Lower lobe of right lung (tissue), 2 donors: Measurements from ENCODE around the gene USP37. TPM values are rescaled to one million over a fixed set of nuclear protein-coding genes. Genes with fewer than 3 reads are reported as not detected.
A peak's percentile ranks its signal among the peaks of the same experiment; 100 is the strongest.

Experiments used
- ATAC-seq, 2 donors: fragments of 200-7000 bp; cut with Tn5 transposase; one replicate each; pipeline ENCODE4 v1.9.1; 2020 to 2022; ENCODE audit warnings: mild to moderate bottlenecking in 2 of 2, moderate library complexity in 2 of 2
- DNase-seq: peaks from one replicate; pipeline ENCODE4 v3.0.0-alpha.2; 2020
- H3K27ac ChIP-seq: fragments of 200-600 bp; one replicate; pipeline ENCODE4 v1.8.0; 2022
- H3K27me3 ChIP-seq: fragments of 200-600 bp; one replicate; pipeline ENCODE4 v1.8.0; 2022; ENCODE audit warnings: low read depth
- H3K36me3 ChIP-seq: fragments of 200-600 bp; one replicate; pipeline ENCODE4 v1.8.0; 2022; ENCODE audit warnings: mild to moderate bottlenecking
- H3K4me1 ChIP-seq: fragments of 200-600 bp; one replicate; pipeline ENCODE4 v1.8.0; 2022
- H3K4me3 ChIP-seq: fragments of 200-600 bp; one replicate; pipeline ENCODE4 v1.8.0; 2022; ENCODE audit warnings: mild to moderate bottlenecking
- H3K9me3 ChIP-seq: fragments of 200-600 bp; one replicate; pipeline ENCODE4 v1.8.0; 2022
- intact Hi-C: fragments of 100-400 bp; cut with DNase I; formaldehyde crosslinking; loops from one replicate; pipeline ENCODE4 v1.11.0; 2022
- total RNA-seq: library from RNA; stranded (reverse); fragmentation: NEBNext Ultra II Directional; extraction: Animal tissue kit (Norgen Biotek cat#: 25700); gene quantifications from one replicate; pipeline ENCODE4 v1.2.1, GENCODE V29; 2021
- TF ChIP-seq, protein P1 (sequence below): fragments of 200-600 bp; IDR thresholded peaks from one replicate; pipeline ENCODE4 v1.8.0; 2022; ENCODE audit warnings: antibody characterized with exemption, mild to moderate bottlenecking
- donor health status: DM: no; HTN: yes; CAD: no; lungs with severe emphysema.

Gene USP37
- total RNA-seq, 1 donor from 2014 or later = 13.2 TPM

DNA sequence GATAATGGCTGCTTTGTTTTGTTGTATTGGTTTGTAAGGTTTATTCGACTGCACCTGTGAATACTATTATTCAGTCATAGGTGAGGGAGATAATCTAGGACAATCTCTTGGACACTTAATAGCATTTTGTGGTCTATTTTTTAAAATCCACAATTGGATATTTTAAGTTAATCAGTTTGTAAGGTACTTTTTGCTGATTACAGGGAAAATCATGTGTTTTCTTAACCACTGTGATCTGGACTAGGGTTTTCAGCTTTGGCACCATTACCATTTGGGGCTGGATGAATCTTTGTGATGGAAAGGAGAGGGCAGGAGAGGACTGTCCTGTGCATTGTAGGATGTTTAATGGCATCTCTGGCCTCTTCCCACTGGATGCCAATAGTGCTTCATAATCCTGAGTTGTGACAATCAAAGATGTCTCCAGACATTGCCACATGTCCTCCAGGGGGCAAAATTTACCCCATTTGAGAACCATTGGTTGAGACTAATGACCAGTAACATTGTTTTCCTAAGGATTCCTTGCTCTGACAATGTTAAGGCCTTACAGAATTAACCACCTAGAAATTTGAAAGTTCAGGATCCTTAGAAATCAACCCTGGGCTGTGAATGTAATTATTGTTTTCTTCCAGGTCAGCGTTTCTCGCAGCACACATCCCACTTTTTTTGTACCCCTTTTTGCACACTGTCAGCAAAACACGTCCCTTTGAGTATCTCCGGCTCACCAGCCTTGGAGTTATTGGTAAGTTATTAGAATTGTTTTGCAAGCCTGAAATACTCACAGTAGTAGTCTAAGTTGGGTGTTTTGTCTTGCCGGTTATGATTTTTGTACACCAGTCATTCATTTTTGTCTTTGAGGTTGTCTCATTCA is 16.1 kb upstream of the USP37 start:
- ATAC-seq (no peak), DNase-seq (no peak)
- Histone ChIP-seq H3K9me3 (no peaks in the 10 kb centered on the region), H3K27ac (no peak overlapping the region), H3K4me1 (no peaks in the 10 kb centered on the region), H3K36me3 (peaks cover 85% of the 10 kb centered on the region), H3K4me3 (no peak overlapping the region), H3K27me3 (no peaks in the 10 kb centered on the region)
- intact Hi-C loops = no loop called here
- TF ChIP-seq, protein P1, sequence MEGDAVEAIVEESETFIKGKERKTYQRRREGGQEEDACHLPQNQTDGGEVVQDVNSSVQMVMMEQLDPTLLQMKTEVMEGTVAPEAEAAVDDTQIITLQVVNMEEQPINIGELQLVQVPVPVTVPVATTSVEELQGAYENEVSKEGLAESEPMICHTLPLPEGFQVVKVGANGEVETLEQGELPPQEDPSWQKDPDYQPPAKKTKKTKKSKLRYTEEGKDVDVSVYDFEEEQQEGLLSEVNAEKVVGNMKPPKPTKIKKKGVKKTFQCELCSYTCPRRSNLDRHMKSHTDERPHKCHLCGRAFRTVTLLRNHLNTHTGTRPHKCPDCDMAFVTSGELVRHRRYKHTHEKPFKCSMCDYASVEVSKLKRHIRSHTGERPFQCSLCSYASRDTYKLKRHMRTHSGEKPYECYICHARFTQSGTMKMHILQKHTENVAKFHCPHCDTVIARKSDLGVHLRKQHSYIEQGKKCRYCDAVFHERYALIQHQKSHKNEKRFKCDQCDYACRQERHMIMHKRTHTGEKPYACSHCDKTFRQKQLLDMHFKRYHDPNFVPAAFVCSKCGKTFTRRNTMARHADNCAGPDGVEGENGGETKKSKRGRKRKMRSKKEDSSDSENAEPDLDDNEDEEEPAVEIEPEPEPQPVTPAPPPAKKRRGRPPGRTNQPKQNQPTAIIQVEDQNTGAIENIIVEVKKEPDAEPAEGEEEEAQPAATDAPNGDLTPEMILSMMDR = no peak

DNA sequence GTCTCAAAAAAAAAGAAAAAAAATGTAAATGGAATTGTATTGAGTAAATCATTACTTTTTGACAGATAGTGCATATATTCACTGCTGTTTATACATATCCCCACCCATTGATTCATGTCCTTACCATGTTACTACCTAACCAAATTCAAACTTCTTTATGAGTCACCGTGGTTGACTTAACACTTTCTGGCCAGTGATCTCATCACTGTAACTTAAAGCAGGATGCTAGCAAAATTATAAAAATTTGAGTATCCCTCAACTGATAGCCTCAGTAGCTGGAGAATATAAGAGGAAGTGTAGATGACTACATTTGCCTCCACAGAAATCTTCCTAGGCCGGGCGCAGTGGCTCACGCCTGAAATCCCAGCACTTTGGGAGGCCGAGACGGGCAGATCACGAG is 13.9 kb upstream of the USP37 start:
- H3K27ac ChIP-seq = no peak overlapping the region
- H3K36me3 ChIP-seq = peaks cover 67% of the 10 kb centered on the region
- no peaks in the 10 kb centered on the region for H3K4me1 ChIP-seq
- no peak for DNase-seq
- H3K9me3 ChIP-seq = no peaks in the 10 kb centered on the region
- TF ChIP-seq, protein P1 = no peak
- no peak for ATAC-seq
- intact Hi-C loops = no loop called here
- no peak overlapping the region for H3K4me3 ChIP-seq
- H3K27me3 ChIP-seq = no peaks in the 10 kb centered on the region

DNA sequence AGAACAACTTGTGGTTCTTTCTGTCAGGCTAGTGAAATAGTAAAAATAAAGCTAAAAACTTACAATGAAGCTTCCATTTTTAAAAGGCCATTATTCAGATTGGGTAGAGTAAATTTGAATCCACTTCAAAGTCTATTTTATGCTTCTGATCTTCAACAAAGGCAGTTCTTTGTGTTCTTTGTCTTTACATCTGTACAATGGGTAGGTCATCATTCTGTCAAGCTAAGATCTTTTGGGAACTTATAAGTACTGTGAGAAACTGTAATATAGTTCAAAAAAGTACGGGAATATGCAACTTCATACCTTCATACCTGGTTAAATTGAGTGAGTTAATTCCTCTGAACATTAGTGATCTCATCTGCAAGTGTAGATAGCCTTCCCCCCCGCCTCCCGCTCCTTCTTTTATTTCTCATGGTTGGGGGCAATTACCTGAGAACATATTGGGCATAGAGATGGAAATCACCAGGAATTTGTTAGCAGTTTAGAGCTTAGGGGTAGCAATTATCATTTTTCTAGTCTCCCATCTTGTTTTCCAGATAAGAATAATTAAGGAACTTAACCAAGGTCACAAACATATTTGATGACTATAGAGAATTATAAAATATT is 10.2 kb upstream of the USP37 start:
- peaks cover 54% of the 10 kb centered on the region for H3K36me3 ChIP-seq
- TF ChIP-seq, protein P1 = no peak
- no peaks in the 10 kb centered on the region for H3K9me3 ChIP-seq
- no peak overlapping the region for H3K4me3 ChIP-seq
- intact Hi-C loops = no loop called here
- no peaks in the 10 kb centered on the region for H3K4me1 ChIP-seq
- no peak for DNase-seq
- H3K27me3 ChIP-seq = no peaks in the 10 kb centered on the region
- no peak overlapping the region for H3K27ac ChIP-seq
- ATAC-seq = no peak

DNA sequence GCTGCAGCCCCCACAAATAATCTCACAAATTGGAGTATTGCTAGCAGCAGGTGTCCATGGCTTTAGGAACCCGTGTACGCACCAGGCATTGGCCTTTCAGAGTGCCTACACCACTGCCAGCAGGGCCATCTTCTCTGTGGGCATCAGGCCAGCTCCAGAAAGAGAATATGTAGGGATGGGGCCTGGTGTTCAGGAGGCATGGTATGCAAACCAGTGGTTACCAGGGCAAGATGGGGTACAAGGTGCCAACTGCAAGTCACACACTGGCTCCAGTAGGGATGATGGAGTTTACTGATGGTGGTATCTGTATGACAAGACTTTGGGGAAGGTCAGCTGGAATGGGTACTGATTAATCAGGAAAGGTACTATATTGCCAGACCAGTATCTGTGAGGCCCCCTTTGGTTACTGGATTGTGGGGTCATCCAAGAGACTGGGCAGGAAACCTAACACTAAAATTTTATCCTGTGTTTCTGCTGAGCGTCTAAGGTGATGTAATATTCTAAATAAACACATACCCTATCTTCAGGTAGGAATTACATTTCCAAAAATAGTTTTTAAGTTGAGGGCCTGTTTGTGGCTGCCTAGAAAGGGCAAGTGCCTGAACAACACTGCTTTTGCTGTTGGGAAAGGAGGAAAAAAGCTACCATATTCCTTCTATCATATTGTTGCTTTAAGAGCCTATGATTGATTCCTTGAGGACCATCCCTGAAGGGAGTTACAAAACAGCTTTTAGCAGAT is 9.5 kb upstream of the USP37 start:
- Histone ChIP-seq H3K27ac (no peak overlapping the region), H3K4me1 (no peaks in the 10 kb centered on the region), H3K36me3 (peaks cover 54% of the 10 kb centered on the region), H3K9me3 (no peaks in the 10 kb centered on the region), H3K27me3 (no peaks in the 10 kb centered on the region), H3K4me3 (no peak overlapping the region)
- ATAC-seq (peak in 1 of 2 donors; percentile 39), DNase-seq (no peak)
- intact Hi-C loops = no loop called here
- TF ChIP-seq, protein P1 = no peak

DNA sequence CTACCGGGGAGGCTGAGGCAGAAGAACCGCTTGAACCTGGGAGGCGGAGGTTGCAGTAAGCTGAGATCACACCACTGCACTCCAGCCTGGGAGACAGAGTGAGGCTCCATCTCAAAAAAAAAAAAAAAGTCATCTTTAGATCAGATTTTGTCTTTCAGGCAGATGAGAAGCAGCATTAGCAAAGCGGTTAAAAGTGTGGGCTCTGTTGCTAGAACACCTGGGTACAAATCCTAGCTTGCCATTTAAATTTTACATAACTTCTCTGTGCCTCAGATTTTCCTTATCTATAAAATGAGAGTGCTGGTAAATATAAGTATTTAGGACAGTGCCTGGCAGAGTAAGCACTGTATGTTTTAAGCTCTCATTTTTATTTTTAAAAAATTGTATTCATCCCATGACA is 8.7 kb upstream of the USP37 start:
- Histone ChIP-seq H3K36me3 (peaks cover 54% of the 10 kb centered on the region), H3K27ac (no peak overlapping the region), H3K9me3 (no peaks in the 10 kb centered on the region), H3K4me3 (no peak overlapping the region), H3K27me3 (no peaks in the 10 kb centered on the region), H3K4me1 (no peaks in the 10 kb centered on the region)
- TF ChIP-seq, protein P1 = no peak
- intact Hi-C loops = no loop called here
- no peak for ATAC-seq
- DNase-seq = no peak
